DMS79 (cell line): Measurements from ENCODE around the gene FOXJ2.
"Not testable (repeated sequence)": the region's sequence is repeated elsewhere in the genome, so short reads cannot be mapped to it uniquely, and the experiment has no call there.

ENCODE experiments used
- DNase-seq: peaks from one replicate; lab custom pipeline; 2025; lab: John Stamatoyannopoulos, UW

Gene FOXJ2

DNA sequence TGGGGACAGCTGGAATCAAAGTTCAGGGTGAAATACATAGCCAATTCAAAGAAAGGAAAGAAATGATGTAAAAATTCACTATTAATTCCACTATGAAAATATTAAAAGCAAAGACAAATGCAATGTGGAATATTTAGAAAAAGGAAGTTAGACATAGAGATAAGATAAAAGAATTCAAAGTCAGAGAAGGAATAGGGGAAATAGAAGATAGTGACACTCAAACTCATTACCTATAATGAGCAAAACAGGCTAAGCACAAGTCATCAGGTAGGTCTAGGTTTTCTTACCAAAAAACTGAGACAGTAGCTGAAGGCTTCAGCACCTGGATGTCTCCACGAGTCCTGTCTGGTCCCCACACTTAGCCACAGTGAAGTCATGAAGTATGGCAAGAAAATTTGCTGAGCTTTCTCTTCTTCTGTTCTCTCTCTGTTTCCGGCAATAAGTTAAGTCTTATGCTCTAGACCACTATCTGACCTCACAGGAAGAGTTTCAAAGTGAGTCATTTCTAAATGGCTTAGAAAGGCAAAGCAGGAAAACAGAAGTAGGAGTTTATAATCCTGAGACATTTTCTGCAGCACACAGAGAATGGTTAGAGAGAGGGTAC, 33.6 kb downstream of the FOXJ2 start, which contains the start of gene C3AR1:
Gene C3AR1 (minus strand): TSS at position 369 of the 604 bp plus-strand sequence. CDS start 6,174 bp downstream, outside the sequence.
- no peak for DNase-seq

DNA sequence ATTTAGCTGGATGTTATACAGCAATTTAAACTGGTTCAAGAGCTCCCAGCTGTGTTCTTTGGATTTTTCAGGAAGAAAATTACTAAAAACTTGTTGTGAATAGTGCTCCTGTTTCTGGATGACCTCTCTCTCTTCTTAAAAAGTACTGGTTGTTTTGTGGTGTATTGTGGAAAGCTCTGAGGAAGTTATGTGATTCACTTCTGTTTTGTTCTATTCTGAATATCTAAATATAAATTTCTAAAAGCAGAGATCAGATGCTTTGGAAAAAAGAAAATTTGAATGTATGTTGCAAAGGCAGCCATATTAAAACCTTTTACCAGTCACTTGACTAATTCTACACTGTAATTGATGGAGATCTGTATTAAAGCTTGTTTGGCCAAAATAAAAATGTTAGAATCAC, 37.1 kb downstream of the FOXJ2 start:
- no peak for DNase-seq

- DNase-seq, result not testable (repeated sequence)
These were observed 39.3 kb downstream of the FOXJ2 start for GRCh38 chr12:8071820-8072219.

DNA sequence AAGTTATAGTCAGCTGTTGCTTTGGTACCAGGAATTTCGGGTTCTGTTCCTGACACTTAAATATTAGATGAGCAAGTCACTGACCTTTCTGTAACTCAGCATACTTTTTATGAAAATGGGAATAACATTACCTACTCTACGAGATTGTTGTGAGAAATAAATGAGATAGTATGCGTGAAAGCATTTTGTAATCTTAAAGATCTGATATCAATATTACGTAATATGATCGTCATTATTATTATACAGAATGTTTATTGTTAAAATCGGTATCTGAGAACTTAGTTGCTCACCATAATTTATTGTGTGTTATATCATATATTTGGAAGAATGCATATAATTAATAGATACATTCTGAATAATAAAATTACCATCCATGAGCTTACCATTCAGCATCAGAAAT, 43.4 kb downstream of the FOXJ2 start:
- no peak for DNase-seq

DNA sequence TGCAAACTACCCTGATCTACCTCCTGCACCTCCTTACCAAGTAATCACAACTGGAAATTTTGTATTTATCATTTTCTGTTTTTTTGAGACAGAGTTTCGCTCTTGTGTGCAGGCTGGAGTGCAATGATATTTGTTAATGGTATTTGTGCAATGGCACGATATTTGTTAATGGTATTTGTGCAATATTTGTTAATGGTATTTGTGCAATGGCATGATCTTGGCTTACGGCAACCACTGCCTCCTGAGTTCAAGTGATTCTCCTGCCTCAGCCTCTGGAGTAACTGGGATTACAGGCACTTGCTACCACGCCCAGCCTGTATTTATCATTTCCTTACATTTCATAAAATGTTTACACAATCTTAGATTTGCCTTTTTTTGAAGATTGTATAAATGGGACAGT, 43.9 kb downstream of the FOXJ2 start:
- DNase-seq, result no peak

GRCh38 chr12:8077207-8077606, 44.7 kb downstream of the FOXJ2 start:
- DNase-seq, result no peak

- peak; percentile 3 for DNase-seq
These were observed 45.9 kb downstream of the FOXJ2 start for GRCh38 chr12:8078398-8078797.

DNA sequence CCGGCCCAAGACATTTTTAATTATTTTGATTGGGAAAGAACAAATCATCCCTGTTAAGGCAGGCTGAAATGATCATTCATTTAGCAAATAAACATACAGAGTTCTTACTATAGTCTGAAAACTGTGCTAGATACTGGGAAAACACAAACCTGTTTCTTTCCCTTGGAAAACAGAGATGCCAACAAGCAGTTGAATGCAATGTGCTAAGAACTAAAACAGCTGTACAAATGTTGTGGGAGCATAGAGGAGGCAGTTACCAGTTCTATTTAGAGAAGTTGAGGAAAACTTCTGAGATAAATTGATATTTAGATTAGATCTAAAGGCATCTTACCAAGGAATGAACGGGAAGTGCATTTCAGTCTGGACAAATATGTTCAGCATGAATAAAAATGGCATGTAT, 46.4 kb downstream of the FOXJ2 start:
- DNase-seq, result no peak

- DNase-seq, result no peak
These were observed 47.6 kb downstream of the FOXJ2 start for GRCh38 chr12:8080120-8080519.

- no peak for DNase-seq
These were observed 48.9 kb downstream of the FOXJ2 start for GRCh38 chr12:8081251-8081920.

DNA sequence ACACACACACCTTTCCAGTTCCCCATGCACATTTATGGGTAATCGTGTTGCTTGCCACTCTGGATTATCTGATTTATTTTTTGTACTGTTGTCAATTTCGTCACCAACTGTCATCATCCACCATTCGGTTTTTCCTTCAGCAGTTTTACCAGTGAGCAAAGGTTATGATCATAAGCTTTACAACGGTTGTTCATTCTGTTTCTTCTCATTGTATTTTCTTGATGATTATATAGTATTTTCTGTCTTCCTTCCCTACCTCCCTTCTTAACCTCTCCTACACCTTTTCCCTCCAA, 50.2 kb downstream of the FOXJ2 start:
- no peak for DNase-seq

DNA sequence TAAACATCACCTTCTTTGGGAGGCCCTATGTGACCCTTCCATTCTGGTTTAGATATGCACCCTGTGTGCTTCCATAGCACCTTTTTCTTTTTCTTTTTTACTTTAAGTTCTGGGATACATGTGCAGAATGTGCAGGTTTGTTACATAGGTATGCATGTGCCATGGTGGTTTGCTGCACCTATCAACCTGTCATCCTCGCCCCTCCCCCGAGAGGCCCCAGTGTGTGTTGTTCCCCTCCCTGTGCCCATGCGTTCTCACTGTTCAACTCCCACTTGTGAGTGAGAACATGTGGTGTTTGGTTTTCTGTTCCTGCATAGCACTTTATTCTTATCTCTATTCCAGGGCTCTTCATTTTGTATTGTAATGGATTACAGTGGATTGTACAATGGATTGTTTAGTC, 51.8 kb downstream of the FOXJ2 start:
- not testable (repeated sequence) for DNase-seq

- no peak for DNase-seq
These were observed 55.1 kb downstream of the FOXJ2 start for GRCh38 chr12:8087666-8088065.

DNA sequence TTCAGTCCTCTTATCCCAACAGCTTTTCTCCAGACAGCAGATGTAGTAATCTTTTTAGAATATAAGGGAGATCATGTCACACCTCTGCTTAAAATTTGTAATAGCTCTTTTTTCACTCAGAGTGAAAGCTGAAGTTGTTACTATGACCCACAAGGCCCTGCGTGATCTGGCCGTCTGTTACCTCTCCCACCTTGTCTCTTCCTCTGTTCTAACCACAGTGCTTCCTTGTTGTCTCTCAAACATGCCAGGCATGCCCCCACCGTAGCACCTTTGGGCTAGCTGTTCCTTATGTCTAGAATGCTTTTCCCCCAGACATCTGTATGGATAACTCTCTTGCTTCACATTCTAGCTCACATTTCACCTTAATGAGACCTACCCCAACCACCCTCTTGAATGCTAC, 56.1 kb downstream of the FOXJ2 start:
- no peak for DNase-seq

DNA sequence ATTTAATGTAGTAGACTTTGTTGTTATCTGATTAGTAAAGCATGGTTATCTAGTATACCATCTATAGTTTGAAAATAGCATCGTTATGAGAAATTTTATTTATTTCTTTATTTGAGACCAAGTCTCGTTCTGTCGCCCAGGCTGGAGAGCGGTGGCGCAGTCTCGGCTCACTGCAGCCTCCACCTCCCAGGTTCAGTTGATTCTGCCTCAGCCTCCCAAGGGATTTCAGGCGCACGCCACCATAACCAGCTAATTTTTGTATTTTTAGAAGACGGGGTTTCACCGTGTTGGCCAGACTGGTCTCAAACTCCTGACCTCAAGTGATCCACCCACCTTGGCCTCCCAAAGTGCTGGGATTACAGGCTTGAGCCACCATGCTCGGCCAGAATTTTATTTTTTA, 56.8 kb downstream of the FOXJ2 start:
- not testable (repeated sequence) for DNase-seq

GRCh38 chr12:8089716-8090115, 57.2 kb downstream of the FOXJ2 start:
- DNase-seq, result no peak

DNA sequence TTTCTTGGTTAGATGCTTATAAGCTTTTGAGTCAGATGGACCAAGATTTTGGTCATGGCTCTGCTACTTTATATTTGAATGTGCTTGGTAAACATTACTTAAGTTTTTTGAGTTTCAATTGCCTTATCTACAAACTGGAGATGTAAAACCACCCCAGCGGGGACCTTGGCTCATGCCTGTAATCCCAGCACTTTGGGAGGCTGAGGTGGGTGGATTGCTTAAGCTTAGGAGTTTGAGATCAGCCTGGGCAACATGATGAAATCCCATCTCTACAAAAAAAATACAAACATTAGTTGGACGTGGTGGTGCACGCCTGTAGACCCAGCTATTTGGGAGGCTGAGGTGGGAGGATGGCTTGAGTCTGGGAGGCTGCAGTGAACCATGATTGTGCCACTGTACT, 60.8 kb downstream of the FOXJ2 start:
- no peak for DNase-seq

GRCh38 chr12:8096281-8096915, 63.9 kb downstream of the FOXJ2 start:
- no peak for DNase-seq

DNA sequence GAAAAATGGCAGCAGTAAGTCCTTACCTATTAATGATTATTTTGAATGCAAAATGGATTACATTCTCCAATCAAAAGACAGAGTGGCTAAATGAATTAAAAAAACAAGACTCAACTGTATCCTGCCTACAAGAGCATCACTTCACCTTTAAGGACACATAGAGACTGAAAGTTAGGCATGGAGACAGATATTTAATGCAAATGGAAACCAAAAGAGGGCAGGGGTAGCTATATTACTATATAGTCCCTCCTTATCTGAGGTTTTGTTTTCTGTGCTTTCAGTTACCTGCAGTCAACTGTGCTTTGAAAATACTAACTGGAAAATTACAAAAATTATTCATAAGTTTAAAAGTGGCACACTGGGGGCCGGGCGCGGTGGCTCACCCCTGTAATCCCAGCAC, 66.7 kb downstream of the FOXJ2 start:
- DNase-seq, result no peak
